Fibroblast of lung (primary cell): ENCODE data around the gene EPSTI1.

Source experiments
- CTCF ChIP-seq, 2 donors: IDR thresholded peaks in 1 of 2; conservative IDR thresholded peaks in 1 of 2; 1 replicate in 1 of 2; 2 replicates in 1 of 2; pipeline ENCODE4 v1.5.1; 2011 to 2012; ENCODE audit warnings: low read length in 2 of 2, control low read depth in 1 of 2, inconsistent platforms in 1 of 2, low read depth in 1 of 2, mild to moderate bottlenecking in 1 of 2
- EZH2 ChIP-seq: IDR thresholded peaks from 2 replicates; pipeline ENCODE4 v1.5.1; 2012; ENCODE audit warnings: low read length, control low read depth, mild to moderate bottlenecking; ENCODE audit errors: missing control alignments

- no peak for TF ChIP-seq CTCF (conservative IDR thresholded peaks at IDR 0.05 in 1 of 2, IDR thresholded peaks at IDR 0.05 in 1 of 2; ENCODE audit: low read depth in 1 of 2, low read length in 2 of 2)
- TF ChIP-seq EZH2, result no peak
Observed at GRCh38 chr13:42977219-42977659, 14.8 kb downstream of the EPSTI1 start.
